K562 treated with DMSO at 1 percent for 48 hours (cell line): ENCODE data around the gene RELA. TPM values are rescaled to one million over a fixed set of nuclear protein-coding genes. Genes with fewer than 3 reads are reported as not detected.

ENCODE experiments used
- total RNA-seq: library from RNA; unstranded; fragments of 300-600 nt; gene quantifications from 2 replicates; pipeline ENCODE4 v1.2.3, GENCODE V29; 2022; ENCODE audit warnings: low replicate concordance; ENCODE audit errors: extremely low read depth

Gene RELA
- not detected in 2 replicates for total RNA-seq

GRCh38 chr11:65662799-65663638 lies at the start of gene RELA:
RELA (minus strand) TSS chr11:65662916; CDS start chr11:65662832, 84 bp downstream.

GRCh38 chr11:65711785-65712632 lies 49.3 kb upstream of the RELA start, which contains the start of gene KAT5:
KAT5 (plus strand) TSS chr11:65712252; CDS start chr11:65712268, 16 bp downstream.

GRCh38 chr11:65637794-65638419 lies 24.8 kb downstream of the RELA start, which contains the start of gene SIPA1:
SIPA1 (plus strand) TSS chr11:65638101; CDS start chr11:65640922, 2,821 bp downstream.

GRCh38 chr11:65615229-65615949 lies 47.3 kb downstream of the RELA start, which contains the start of gene PCNX3:
PCNX3 (plus strand) TSS chr11:65615776; CDS start chr11:65616312, 536 bp downstream.

Other genes starting within 250 kb of the RELA start
- 149 TPM in 1 of 2 replicates, not detected in the other for gene NEAT1, start 240.1 kb downstream of the RELA start, total RNA-seq
- not detected in 2 replicates for gene MALAT1, start 163.9 kb downstream of the RELA start, total RNA-seq
- not detected in 2 replicates for gene SCYL1, start 137.8 kb downstream of the RELA start, total RNA-seq
- gene LTBP3, start 104.6 kb downstream of the RELA start, total RNA-seq, result not detected in 2 replicates
- gene ZNRD2, start 92.4 kb downstream of the RELA start, total RNA-seq, result not detected in 2 replicates
- gene FAM89B, start 90.4 kb downstream of the RELA start, total RNA-seq, result not detected in 2 replicates
- not detected in 2 replicates for gene EHBP1L1, start 86.9 kb downstream of the RELA start, total RNA-seq
- gene KCNK7, start 67.1 kb downstream of the RELA start, total RNA-seq, result not detected in 2 replicates
- 226 TPM in 1 of 2 replicates, not detected in the other for gene MAP3K11, start 48.7 kb downstream of the RELA start, total RNA-seq
- not detected in 2 replicates for gene PCNX3, start 47.1 kb downstream of the RELA start, total RNA-seq
- gene SIPA1, start 24.8 kb downstream of the RELA start, total RNA-seq, result 104 TPM in 1 of 2 replicates, not detected in the other
- gene KAT5, start 49.3 kb upstream of the RELA start, total RNA-seq, result not detected in 2 replicates
- gene RNASEH2C, start 57.9 kb upstream of the RELA start, total RNA-seq, result not detected in 2 replicates
- gene AP5B1, start 118.1 kb upstream of the RELA start, total RNA-seq, result not detected in 2 replicates
- gene OVOL1, start 124.1 kb upstream of the RELA start, total RNA-seq, result not detected in 2 replicates
- gene SNX32, start 171.0 kb upstream of the RELA start, total RNA-seq, result not detected in 2 replicates
- gene CFL1, start 195.3 kb upstream of the RELA start, total RNA-seq, result 572 TPM in 1 of 2 replicates, not detected in the other
- not detected in 2 replicates for gene MUS81, start 197.5 kb upstream of the RELA start, total RNA-seq
- not detected in 2 replicates for gene EFEMP2, start 209.9 kb upstream of the RELA start, total RNA-seq
- gene CTSW, start 216.9 kb upstream of the RELA start, total RNA-seq, result not detected in 2 replicates
- gene FIBP, start 225.6 kb upstream of the RELA start, total RNA-seq, result not detected in 2 replicates
- not detected in 2 replicates for gene CCDC85B, start 227.8 kb upstream of the RELA start, total RNA-seq
- gene FOSL1, start 237.5 kb upstream of the RELA start, total RNA-seq, result not detected in 2 replicates